K562 (cell line): ENCODE results near the gene PRDX1. TPM values are rescaled to one million over a fixed set of nuclear protein-coding genes. Genes with fewer than 3 reads are reported as not detected.
A peak's percentile ranks its signal among the peaks of the same experiment; 100 is the strongest.

Experiments used
- ARNT ChIP-seq, 2 experiments: fragments of 450-650 bp; IDR thresholded peaks; 2 replicates each; pipeline ENCODE4 v1.6.1; 2016; ENCODE audit warnings: mild to moderate bottlenecking in 1 of 2
- ASH1L ChIP-seq: fragments of 450-650 bp; IDR thresholded peaks from 2 replicates; pipeline ENCODE4 v1.6.1; 2018; ENCODE audit warnings: borderline replicate concordance, mild to moderate bottlenecking, low read depth; ENCODE audit not compliant: partially characterized antibody
- BCOR ChIP-seq: fragments of 450-650 bp; IDR thresholded peaks from 2 replicates; pipeline ENCODE4 v1.6.1; 2016
- COPS2 ChIP-seq: fragments of 450-650 bp; conservative IDR thresholded peaks from 2 replicates; pipeline ENCODE4 v1.6.1; 2016; ENCODE audit warnings: mild to moderate bottlenecking, moderate library complexity
- DACH1 ChIP-seq: fragments of 450-650 bp; IDR thresholded peaks from 2 replicates; pipeline ENCODE4 v1.6.1; 2018; ENCODE audit not compliant: partially characterized antibody
- ETV5 ChIP-seq: sonication (generic); formaldehyde crosslinking; IDR thresholded peaks from 2 replicates; pipeline ENCODE4 v1.4.0; 2020; ENCODE audit warnings: low read depth, mild to moderate bottlenecking, missing genetic modification reagents
- HLTF ChIP-seq: fragments of 450-650 bp; IDR thresholded peaks from 2 replicates; pipeline ENCODE4 v1.6.1; 2016
- MYNN ChIP-seq, 2 experiments: sonication (generic); formaldehyde crosslinking in 1 of 2; IDR thresholded peaks; 2 replicates each; pipeline versions ENCODE4 v1.5.0 to v1.6.1; 2016 to 2020; ENCODE audit warnings: antibody characterized with exemption in 1 of 2, missing genetic modification reagents in 1 of 2
- OTX1 ChIP-seq: fragments of 450-650 bp; formaldehyde crosslinking; IDR thresholded peaks from 2 replicates; pipeline ENCODE4 v1.4.0; 2022; ENCODE audit warnings: mild to moderate bottlenecking
- PTRF ChIP-seq: fragments of 450-650 bp; IDR thresholded peaks from 2 replicates; pipeline ENCODE4 v1.6.1; 2016; ENCODE audit warnings: mild to moderate bottlenecking, missing genetic modification characterization, missing compliant biosample characterization
- PTTG1 ChIP-seq: fragments of 450-650 bp; IDR thresholded peaks from 2 replicates; pipeline ENCODE4 v1.6.1; 2016; ENCODE audit warnings: low read depth, mild to moderate bottlenecking, missing genetic modification characterization, missing compliant biosample characterization
- SIN3A ChIP-seq, 2 experiments: fragments of 150-350 bp in 1 of 2; IDR thresholded peaks; 2 replicates each; pipeline ENCODE4 v1.6.1; 2011 to 2016; ENCODE audit warnings: borderline replicate concordance in 2 of 2, low read depth in 2 of 2, low read length in 2 of 2, mild to moderate bottlenecking in 2 of 2, moderate library complexity in 2 of 2; ENCODE audit not compliant: control insufficient read depth in 1 of 2
- TCF7L2 ChIP-seq: fragments of 150-350 bp; IDR thresholded peaks from 2 replicates; pipeline ENCODE4 v1.6.1; 2016; ENCODE audit warnings: low read depth, mild to moderate bottlenecking, low read length, moderate library complexity
- ZNF146 ChIP-seq: IDR thresholded peaks from one replicate; pipeline ENCODE4 v1.6.1; 2018; ENCODE audit warnings: missing compliant biosample characterization; ENCODE audit not compliant: unreplicated experiment
- ZNF76 ChIP-seq: fragments of 250-450 bp; sonication (Bioruptor Pico); IDR thresholded peaks from 2 replicates; pipeline ENCODE4 v1.4.0; 2020; ENCODE audit warnings: mild to moderate bottlenecking, moderate library complexity, borderline replicate concordance
- polyA plus RNA-seq, 8 experiments: library from polyadenylated mRNA; depleted of rRNA in 4 of 8; stranded (reverse) in 5 of 8; unstranded in 3 of 8; fragments of >200 nt; fragmentation: Nextera tagmentation in 2 of 8; fragmentation: Illumina TruSeq in 1 of 8; extraction: Ambion mirVana in 2 of 8; extraction: Trizol in 1 of 8; gene quantifications; 2 replicates each; pipeline versions ENCODE4 v1.2.1 to v1.2.3, GENCODE V29; 2011 to 2014; ENCODE audit warnings: inconsistent platforms in 1 of 8, missing spikeins in 1 of 8
- total RNA-seq, 7 experiments: library from RNA; depleted of rRNA in 6 of 7; stranded (reverse); fragments of >200 nt in 6 of 7; fragmentation: Illumina TruSeq in 2 of 7; extraction: Trizol in 2 of 7; gene quantifications; 2 replicates each; pipeline versions ENCODE4 v1.2.1 to v1.2.3, GENCODE V29; 2011 to 2021; ENCODE audit warnings: low replicate concordance in 1 of 7
- TF ChIP-seq, protein P1 (sequence below), 2 experiments: IDR thresholded peaks; 2 replicates each; pipeline ENCODE4 v1.6.1; 2012; ENCODE audit warnings: improper control_type of control experiment in 2 of 2, low read depth in 2 of 2, low read length in 2 of 2, borderline replicate concordance in 1 of 2
- TF ChIP-seq, protein P2 (sequence below): sonication (generic); formaldehyde crosslinking; IDR thresholded peaks from 2 replicates; pipeline ENCODE4 v1.8.1; 2023; ENCODE audit warnings: mild to moderate bottlenecking, missing genetic modification reagents
- TF ChIP-seq, protein P3 (sequence below), 2 experiments: fragments of 450-650 bp; IDR thresholded peaks; 2 replicates each; pipeline ENCODE4 v1.6.1; 2016
- TF ChIP-seq, protein P4 (sequence below): fragments of 250-450 bp; sonication (Bioruptor Pico); IDR thresholded peaks from 2 replicates; pipeline ENCODE4 v1.8.0; 2022; ENCODE audit warnings: inconsistent platforms, mild to moderate bottlenecking, moderate library complexity, borderline replicate concordance

The PRDX1 gene
- total and polyA plus RNA-seq, 9 of the 15 experiments (the other 6 are each of a cell fraction or from before 2014, with no cell fraction given): 748 to 2,388 (median 1,045) TPM

DNA sequence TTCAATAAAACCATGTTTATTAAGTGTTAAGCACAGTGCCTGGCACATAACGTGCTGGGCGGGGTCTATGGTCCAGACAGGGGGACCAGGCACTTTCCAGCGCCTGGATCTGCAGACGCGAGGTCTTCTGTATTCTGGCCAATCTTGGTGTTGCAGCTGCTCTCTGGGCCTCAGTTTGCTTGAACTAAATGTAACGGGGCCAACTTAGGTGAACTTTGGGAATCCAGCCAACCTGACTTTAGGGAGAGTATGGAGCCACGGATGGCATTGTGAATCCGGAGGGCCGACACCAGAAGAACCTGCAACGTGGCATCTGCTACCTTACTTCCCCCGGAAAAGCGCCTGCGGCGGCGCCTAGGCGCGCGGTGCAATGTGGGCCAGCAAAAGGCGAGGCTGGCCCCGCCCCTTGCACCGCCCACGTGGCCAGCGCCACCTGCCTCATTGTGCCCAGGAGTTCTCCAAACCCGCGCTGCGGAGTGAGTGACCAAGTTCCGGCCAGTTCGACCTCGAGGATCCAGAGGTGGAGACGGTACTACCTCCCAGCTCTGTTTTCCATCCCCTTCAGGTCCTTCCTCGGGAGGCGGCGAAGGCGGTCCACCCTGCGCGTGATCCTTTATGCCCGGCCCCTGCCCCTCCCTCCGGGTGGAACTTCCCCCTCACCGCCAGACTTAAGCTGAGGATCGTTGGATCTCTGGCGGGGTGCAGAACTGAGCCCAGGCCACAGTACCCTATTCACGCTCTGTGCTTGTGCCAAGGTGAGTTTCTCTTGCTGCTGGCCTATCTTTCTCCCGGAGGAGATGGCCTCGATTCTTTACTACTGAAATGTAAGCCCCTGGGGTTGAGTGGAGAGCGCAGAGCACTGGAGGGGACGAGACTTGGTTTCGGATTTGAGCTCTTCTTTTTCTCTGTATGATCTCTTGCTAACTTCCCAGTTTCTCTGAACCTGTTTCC, 29.0 kb upstream of the PRDX1 start, which contains the start of gene AKR1A1 (continued):
- TF ChIP-seq, protein P1, sequence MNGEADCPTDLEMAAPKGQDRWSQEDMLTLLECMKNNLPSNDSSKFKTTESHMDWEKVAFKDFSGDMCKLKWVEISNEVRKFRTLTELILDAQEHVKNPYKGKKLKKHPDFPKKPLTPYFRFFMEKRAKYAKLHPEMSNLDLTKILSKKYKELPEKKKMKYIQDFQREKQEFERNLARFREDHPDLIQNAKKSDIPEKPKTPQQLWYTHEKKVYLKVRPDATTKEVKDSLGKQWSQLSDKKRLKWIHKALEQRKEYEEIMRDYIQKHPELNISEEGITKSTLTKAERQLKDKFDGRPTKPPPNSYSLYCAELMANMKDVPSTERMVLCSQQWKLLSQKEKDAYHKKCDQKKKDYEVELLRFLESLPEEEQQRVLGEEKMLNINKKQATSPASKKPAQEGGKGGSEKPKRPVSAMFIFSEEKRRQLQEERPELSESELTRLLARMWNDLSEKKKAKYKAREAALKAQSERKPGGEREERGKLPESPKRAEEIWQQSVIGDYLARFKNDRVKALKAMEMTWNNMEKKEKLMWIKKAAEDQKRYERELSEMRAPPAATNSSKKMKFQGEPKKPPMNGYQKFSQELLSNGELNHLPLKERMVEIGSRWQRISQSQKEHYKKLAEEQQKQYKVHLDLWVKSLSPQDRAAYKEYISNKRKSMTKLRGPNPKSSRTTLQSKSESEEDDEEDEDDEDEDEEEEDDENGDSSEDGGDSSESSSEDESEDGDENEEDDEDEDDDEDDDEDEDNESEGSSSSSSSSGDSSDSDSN (IDR thresholded peaks at IDR 0.05; ENCODE audit: borderline replicate concordance in 1 of 2, low read depth in 2 of 2, low read length in 2 of 2): peak in 1 of 2 experiments; percentile 82; a peak in 1 of 4 replicates
- TF ChIP-seq PTTG1: no peak
- peak; percentile 13 to 39; a peak in 1 of 4 replicates for TF ChIP-seq ARNT (IDR thresholded peaks at IDR 0.05)
- 0 out of 2 replicates have a peak, but pooled peaks have one; percentile 25 for TF ChIP-seq BCOR
- no peak for TF ChIP-seq ZNF146 (CRISPR knock-in tag)
- peak; percentile 73; the same call in 1 of the 2 replicates for TF ChIP-seq ETV5 (CRISPR knock-in tag)
- TF ChIP-seq, protein P2, sequence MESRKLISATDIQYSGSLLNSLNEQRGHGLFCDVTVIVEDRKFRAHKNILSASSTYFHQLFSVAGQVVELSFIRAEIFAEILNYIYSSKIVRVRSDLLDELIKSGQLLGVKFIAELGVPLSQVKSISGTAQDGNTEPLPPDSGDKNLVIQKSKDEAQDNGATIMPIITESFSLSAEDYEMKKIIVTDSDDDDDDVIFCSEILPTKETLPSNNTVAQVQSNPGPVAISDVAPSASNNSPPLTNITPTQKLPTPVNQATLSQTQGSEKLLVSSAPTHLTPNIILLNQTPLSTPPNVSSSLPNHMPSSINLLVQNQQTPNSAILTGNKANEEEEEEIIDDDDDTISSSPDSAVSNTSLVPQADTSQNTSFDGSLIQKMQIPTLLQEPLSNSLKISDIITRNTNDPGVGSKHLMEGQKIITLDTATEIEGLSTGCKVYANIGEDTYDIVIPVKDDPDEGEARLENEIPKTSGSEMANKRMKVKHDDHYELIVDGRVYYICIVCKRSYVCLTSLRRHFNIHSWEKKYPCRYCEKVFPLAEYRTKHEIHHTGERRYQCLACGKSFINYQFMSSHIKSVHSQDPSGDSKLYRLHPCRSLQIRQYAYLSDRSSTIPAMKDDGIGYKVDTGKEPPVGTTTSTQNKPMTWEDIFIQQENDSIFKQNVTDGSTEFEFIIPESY (CRISPR knock-in tag): peak; percentile 75
- TF ChIP-seq, protein P3, sequence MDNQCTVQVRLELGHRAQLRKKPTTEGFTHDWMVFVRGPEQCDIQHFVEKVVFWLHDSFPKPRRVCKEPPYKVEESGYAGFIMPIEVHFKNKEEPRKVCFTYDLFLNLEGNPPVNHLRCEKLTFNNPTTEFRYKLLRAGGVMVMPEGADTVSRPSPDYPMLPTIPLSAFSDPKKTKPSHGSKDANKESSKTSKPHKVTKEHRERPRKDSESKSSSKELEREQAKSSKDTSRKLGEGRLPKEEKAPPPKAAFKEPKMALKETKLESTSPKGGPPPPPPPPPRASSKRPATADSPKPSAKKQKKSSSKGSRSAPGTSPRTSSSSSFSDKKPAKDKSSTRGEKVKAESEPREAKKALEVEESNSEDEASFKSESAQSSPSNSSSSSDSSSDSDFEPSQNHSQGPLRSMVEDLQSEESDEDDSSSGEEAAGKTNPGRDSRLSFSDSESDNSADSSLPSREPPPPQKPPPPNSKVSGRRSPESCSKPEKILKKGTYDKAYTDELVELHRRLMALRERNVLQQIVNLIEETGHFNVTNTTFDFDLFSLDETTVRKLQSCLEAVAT (IDR thresholded peaks at IDR 0.05): peak in 1 of 2 experiments; percentile 74; a peak in 2 of 4 replicates
- 0 out of 2 replicates have a peak, but pooled peaks have one; percentile 43 for TF ChIP-seq PTRF (tag)
- TF ChIP-seq COPS2: no peak
- no peak for TF ChIP-seq DACH1
- TF ChIP-seq TCF7L2: peak; percentile 64; the same call in 1 of the 2 replicates
- peak; percentile 21; the same call in 1 of the 2 replicates for TF ChIP-seq HLTF
- no peak for TF ChIP-seq ASH1L
- TF ChIP-seq MYNN (IDR thresholded peaks at IDR 0.05): 0 out of 2 replicates have a peak, but pooled peaks have one; percentile 59
- no peak for TF ChIP-seq MYNN (CRISPR knock-in tag; IDR thresholded peaks at IDR 0.05)
- no peak for TF ChIP-seq OTX1 (CRISPR knock-in tag)
- TF ChIP-seq, protein P4, sequence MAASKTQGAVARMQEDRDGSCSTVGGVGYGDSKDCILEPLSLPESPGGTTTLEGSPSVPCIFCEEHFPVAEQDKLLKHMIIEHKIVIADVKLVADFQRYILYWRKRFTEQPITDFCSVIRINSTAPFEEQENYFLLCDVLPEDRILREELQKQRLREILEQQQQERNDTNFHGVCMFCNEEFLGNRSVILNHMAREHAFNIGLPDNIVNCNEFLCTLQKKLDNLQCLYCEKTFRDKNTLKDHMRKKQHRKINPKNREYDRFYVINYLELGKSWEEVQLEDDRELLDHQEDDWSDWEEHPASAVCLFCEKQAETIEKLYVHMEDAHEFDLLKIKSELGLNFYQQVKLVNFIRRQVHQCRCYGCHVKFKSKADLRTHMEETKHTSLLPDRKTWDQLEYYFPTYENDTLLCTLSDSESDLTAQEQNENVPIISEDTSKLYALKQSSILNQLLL (CRISPR knock-in tag): no peak
- TF ChIP-seq ZNF76 (CRISPR knock-in tag): no peak
- peak; percentile 95 to 97 for TF ChIP-seq SIN3A (IDR thresholded peaks at IDR 0.05; ENCODE audit: borderline replicate concordance in 2 of 2, control insufficient read depth in 1 of 2, low read depth in 2 of 2, low read length in 2 of 2)
